BLaER1 (cell line): ENCODE measurements around the gene KCNIP3.

Experiments used
- H3K27ac ChIP-seq: shearing (Covaris generic); formaldehyde crosslinking; 2 replicates; pipeline ENCODE4 v1.8.1; 2022
- H3K27me3 ChIP-seq: shearing (Covaris generic); formaldehyde crosslinking; 2 replicates; pipeline ENCODE4 v1.8.1; 2022
- H3K36me3 ChIP-seq: shearing (Covaris generic); formaldehyde crosslinking; 2 replicates; pipeline ENCODE4 v1.8.1; 2022
- H3K4me1 ChIP-seq: shearing (Covaris generic); formaldehyde crosslinking; 2 replicates; pipeline ENCODE4 v1.8.1; 2022
- H3K4me2 ChIP-seq: shearing (Covaris generic); formaldehyde crosslinking; 2 replicates; pipeline ENCODE4 v1.8.1; 2022
- H3K4me3 ChIP-seq: shearing (Covaris generic); formaldehyde crosslinking; 2 replicates; pipeline ENCODE4 v1.8.1; 2022
- H3K9ac ChIP-seq: shearing (Covaris generic); formaldehyde crosslinking; 2 replicates; pipeline ENCODE4 v1.8.1; 2022
- H3K9me3 ChIP-seq: shearing (Covaris generic); formaldehyde crosslinking; 2 replicates; pipeline ENCODE4 v1.8.1; 2022
- H4K20me1 ChIP-seq: shearing (Covaris generic); formaldehyde crosslinking; 2 replicates; pipeline ENCODE4 v1.8.1; 2022
- Cebpa-rat ChIP-seq: shearing (Covaris generic); IDR thresholded peaks from 2 replicates; pipeline ENCODE4 v1.8.1; 2022

The KCNIP3 gene

GRCh38 chr2:95295376-95295775 is 1.8 kb upstream of the KCNIP3 start:
- Histone ChIP-seq H3K4me3 (no peak overlapping the region), H3K27ac (no peak overlapping the region), H3K27me3 (0 out of 2 replicates have a peak, but pooled peaks cover 5% of the 10 kb centered on the region), H3K4me2 (no peak overlapping the region), H4K20me1 (no peaks in the 10 kb centered on the region; the same call in 1 of the 2 replicates), H3K4me1 (no peaks in the 10 kb centered on the region), H3K9ac (no peak overlapping the region), H3K36me3 (no peaks in the 10 kb centered on the region), H3K9me3 (peaks cover 23% of the 10 kb centered on the region)
- no peak for TF ChIP-seq Cebpa-rat

- Histone ChIP-seq H4K20me1 (no peaks in the 10 kb centered on the region; the same call in 1 of the 2 replicates), H3K36me3 (no peaks in the 10 kb centered on the region), H3K4me1 (no peaks in the 10 kb centered on the region), H3K9me3 (peaks cover 17% of the 10 kb centered on the region), H3K27ac (no peak overlapping the region), H3K9ac (no peak overlapping the region), H3K27me3 (0 out of 2 replicates have a peak, but pooled peaks cover 5% of the 10 kb centered on the region), H3K4me2 (no peak overlapping the region), H3K4me3 (no peak overlapping the region)
- no peak for TF ChIP-seq Cebpa-rat
These were observed 1.1 kb upstream of the KCNIP3 start for GRCh38 chr2:95296011-95296410.

GRCh38 chr2:95297639-95298395 is 670 bp downstream of the KCNIP3 start:
- no peaks in the 10 kb centered on the region for H3K36me3 ChIP-seq
- no peak overlapping the region for H3K9ac ChIP-seq
- H3K27ac ChIP-seq: no peak overlapping the region
- H3K4me2 ChIP-seq: no peak overlapping the region
- H3K9me3 ChIP-seq: no peaks in the 10 kb centered on the region
- TF ChIP-seq Cebpa-rat: no peak
- H3K4me3 ChIP-seq: no peak overlapping the region
- 0 out of 2 replicates have a peak, but pooled peaks cover 5% of the 10 kb centered on the region for H3K27me3 ChIP-seq
- H3K4me1 ChIP-seq: peaks cover 5% of the 10 kb centered on the region; the same call in 1 of the 2 replicates
- no peaks in the 10 kb centered on the region; the same call in 1 of the 2 replicates for H4K20me1 ChIP-seq

GRCh38 chr2:95298486-95299111 is 1.5 kb downstream of the KCNIP3 start:
- Histone ChIP-seq H4K20me1 (no peaks in the 10 kb centered on the region; the same call in 1 of the 2 replicates), H3K27ac (no peak overlapping the region), H3K9me3 (no peaks in the 10 kb centered on the region), H3K4me3 (no peak overlapping the region), H3K27me3 (0 out of 2 replicates have a peak, but pooled peaks cover 5% of the 10 kb centered on the region), H3K9ac (no peak overlapping the region), H3K4me1 (peaks cover 5% of the 10 kb centered on the region; the same call in 1 of the 2 replicates), H3K36me3 (no peaks in the 10 kb centered on the region), H3K4me2 (no peak overlapping the region)
- no peak for TF ChIP-seq Cebpa-rat

GRCh38 chr2:95299961-95300360 is 2.8 kb downstream of the KCNIP3 start:
- Histone ChIP-seq H3K27me3 (0 out of 2 replicates have a peak, but pooled peaks cover 5% of the 10 kb centered on the region), H3K36me3 (no peaks in the 10 kb centered on the region), H4K20me1 (no peaks in the 10 kb centered on the region; the same call in 1 of the 2 replicates), H3K9ac (no peak overlapping the region), H3K4me2 (no peak overlapping the region), H3K27ac (no peak overlapping the region), H3K9me3 (no peaks in the 10 kb centered on the region), H3K4me1 (peaks cover 5% of the 10 kb centered on the region; the same call in 1 of the 2 replicates), H3K4me3 (no peak overlapping the region)
- TF ChIP-seq Cebpa-rat: no peak

- no peak overlapping the region for H3K4me2 ChIP-seq
- no peaks in the 10 kb centered on the region; the same call in 1 of the 2 replicates for H4K20me1 ChIP-seq
- H3K36me3 ChIP-seq: no peaks in the 10 kb centered on the region
- H3K27ac ChIP-seq: no peak overlapping the region
- 0 out of 2 replicates have a peak, but pooled peaks cover 5% of the 10 kb centered on the region for H3K27me3 ChIP-seq
- no peak for TF ChIP-seq Cebpa-rat
- H3K4me1 ChIP-seq: peaks cover 5% of the 10 kb centered on the region; the same call in 1 of the 2 replicates
- H3K4me3 ChIP-seq: no peak overlapping the region
- no peak overlapping the region for H3K9ac ChIP-seq
- H3K9me3 ChIP-seq: no peaks in the 10 kb centered on the region
These were observed 3.3 kb downstream of the KCNIP3 start for GRCh38 chr2:95300450-95300849.

- no peak overlapping the region for H3K4me3 ChIP-seq
- H3K27me3 ChIP-seq: 0 out of 2 replicates have a peak, but pooled peaks cover 5% of the 10 kb centered on the region
- H4K20me1 ChIP-seq: no peaks in the 10 kb centered on the region; the same call in 1 of the 2 replicates
- peaks cover 5% of the 10 kb centered on the region; the same call in 1 of the 2 replicates for H3K4me1 ChIP-seq
- no peak overlapping the region for H3K9ac ChIP-seq
- no peaks in the 10 kb centered on the region for H3K36me3 ChIP-seq
- H3K4me2 ChIP-seq: no peak overlapping the region
- H3K9me3 ChIP-seq: no peaks in the 10 kb centered on the region
- no peak for TF ChIP-seq Cebpa-rat
- no peak overlapping the region for H3K27ac ChIP-seq
These were observed 4.0 kb downstream of the KCNIP3 start for GRCh38 chr2:95301186-95301585.

- H3K4me1 ChIP-seq: peaks cover 5% of the 10 kb centered on the region; the same call in 1 of the 2 replicates
- no peak overlapping the region for H3K27ac ChIP-seq
- peak overlapping the region; percentile 19; the same call in 1 of the 2 replicates for H3K4me2 ChIP-seq
- no peak overlapping the region for H3K9ac ChIP-seq
- no peaks in the 10 kb centered on the region; the same call in 1 of the 2 replicates for H4K20me1 ChIP-seq
- H3K27me3 ChIP-seq: no peaks in the 10 kb centered on the region
- H3K36me3 ChIP-seq: no peaks in the 10 kb centered on the region
- H3K9me3 ChIP-seq: no peaks in the 10 kb centered on the region
- TF ChIP-seq Cebpa-rat: no peak
- no peak overlapping the region for H3K4me3 ChIP-seq
These were observed 4.9 kb downstream of the KCNIP3 start for GRCh38 chr2:95301876-95302641.

GRCh38 chr2:95303191-95303919 is 6.2 kb downstream of the KCNIP3 start:
- Histone ChIP-seq H3K27me3 (peaks cover 2% of the 10 kb centered on the region), H3K4me2 (no peak overlapping the region), H3K4me1 (peaks cover 5% of the 10 kb centered on the region; the same call in 1 of the 2 replicates), H3K9ac (no peak overlapping the region), H3K27ac (no peak overlapping the region), H3K9me3 (no peaks in the 10 kb centered on the region), H3K36me3 (no peaks in the 10 kb centered on the region), H3K4me3 (no peak overlapping the region), H4K20me1 (peaks cover 8% of the 10 kb centered on the region; the same call in 1 of the 2 replicates)
- no peak for TF ChIP-seq Cebpa-rat
